RPMI7951 (cell line): ENCODE data around the gene SPEN. TPM values are rescaled to one million over a fixed set of nuclear protein-coding genes. Genes with fewer than 3 reads are reported as not detected.
"Not testable (repeated sequence)": the region's sequence is repeated elsewhere in the genome, so short reads cannot be mapped to it uniquely, and the experiment has no call there.

Experiments used
- DNase-seq: peaks from one replicate; pipeline ENCODE4 v3.0.0-alpha.2; 2012; ENCODE audit warnings: low read depth
- total RNA-seq: library from RNA; depleted of rRNA; stranded (reverse); fragments of >200 nt; shearing (Covaris generic); gene quantifications from 2 replicates; pipeline ENCODE4 v1.2.3, GENCODE V29; 2014

The SPEN gene
- total RNA-seq, 1 experiment from 2014 or later, result 14.1 TPM

DNA sequence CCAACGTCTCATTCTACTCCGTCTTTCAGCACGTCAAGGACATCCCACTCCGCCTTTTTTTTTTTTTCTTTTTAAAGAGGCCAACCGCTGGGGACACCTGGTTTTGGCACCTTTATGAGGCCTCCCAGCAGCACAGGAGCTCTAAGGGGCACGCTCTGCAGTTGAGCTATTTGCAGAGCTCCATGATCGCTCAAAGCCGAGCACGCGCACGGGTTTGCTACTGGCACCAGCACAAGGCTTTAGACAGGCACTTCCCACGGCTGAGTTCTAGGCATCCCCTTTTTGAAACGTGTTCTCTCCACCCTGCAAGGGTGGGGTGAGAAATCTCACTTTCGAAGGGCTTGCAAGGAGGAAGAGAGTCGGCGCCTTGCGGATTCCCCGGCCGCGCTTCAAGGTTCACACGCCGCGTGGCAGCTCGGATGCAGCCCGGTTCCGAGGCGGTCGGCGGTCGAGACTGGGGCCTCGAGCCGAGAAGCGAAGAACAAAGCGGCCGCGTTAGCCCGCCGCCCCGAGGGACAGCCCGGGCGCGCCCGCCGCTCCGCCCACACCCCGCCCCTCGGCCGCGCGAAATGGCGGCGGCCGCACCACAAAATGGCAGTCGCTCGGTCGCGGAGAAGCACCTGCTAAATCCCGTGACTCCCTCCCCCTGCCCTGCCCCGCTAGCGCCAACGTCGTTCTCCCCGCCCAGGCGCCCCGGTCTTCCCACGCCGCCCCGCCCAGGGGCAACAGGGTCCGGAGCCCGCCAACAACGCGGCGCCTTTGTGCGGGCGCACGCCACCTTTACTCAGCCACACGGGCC, 12.9 kb upstream of the SPEN start:
- DNase-seq, result peak; percentile 90

DNA sequence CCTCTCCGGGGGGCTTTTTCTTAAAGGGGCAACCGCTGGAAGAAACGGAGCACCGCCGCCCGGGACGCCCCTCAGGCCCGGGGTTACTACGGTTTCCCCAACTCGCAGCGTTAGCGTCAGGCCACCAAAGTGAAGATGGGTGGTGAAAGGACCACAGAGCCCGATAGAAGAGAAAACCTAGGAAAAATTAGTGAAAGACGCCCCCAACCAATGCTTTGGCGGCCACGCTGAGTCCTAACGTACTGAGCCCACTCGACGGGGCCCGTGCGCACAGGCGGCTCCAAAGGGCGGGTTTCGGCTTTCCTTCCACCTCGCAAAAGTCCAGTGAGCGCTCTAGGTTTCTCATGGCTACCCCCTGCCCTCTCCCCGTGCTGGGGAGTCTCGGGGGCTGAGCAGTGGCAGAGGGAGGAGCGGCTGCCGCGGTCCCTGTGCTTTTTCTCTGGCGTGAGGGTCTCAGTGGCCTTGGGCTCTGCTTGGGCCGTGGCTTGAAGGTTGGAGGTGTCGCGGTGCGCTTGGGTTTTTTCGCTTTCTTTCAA, 12.2 kb upstream of the SPEN start:
- DNase-seq, result no peak

GRCh38 chr1:15835741-15836510, 11.6 kb upstream of the SPEN start:
- peak; percentile 99 for DNase-seq

- DNase-seq, result not testable (repeated sequence)
Measured at GRCh38 chr1:15836511-15836771, 11.1 kb upstream of the SPEN start.

DNA sequence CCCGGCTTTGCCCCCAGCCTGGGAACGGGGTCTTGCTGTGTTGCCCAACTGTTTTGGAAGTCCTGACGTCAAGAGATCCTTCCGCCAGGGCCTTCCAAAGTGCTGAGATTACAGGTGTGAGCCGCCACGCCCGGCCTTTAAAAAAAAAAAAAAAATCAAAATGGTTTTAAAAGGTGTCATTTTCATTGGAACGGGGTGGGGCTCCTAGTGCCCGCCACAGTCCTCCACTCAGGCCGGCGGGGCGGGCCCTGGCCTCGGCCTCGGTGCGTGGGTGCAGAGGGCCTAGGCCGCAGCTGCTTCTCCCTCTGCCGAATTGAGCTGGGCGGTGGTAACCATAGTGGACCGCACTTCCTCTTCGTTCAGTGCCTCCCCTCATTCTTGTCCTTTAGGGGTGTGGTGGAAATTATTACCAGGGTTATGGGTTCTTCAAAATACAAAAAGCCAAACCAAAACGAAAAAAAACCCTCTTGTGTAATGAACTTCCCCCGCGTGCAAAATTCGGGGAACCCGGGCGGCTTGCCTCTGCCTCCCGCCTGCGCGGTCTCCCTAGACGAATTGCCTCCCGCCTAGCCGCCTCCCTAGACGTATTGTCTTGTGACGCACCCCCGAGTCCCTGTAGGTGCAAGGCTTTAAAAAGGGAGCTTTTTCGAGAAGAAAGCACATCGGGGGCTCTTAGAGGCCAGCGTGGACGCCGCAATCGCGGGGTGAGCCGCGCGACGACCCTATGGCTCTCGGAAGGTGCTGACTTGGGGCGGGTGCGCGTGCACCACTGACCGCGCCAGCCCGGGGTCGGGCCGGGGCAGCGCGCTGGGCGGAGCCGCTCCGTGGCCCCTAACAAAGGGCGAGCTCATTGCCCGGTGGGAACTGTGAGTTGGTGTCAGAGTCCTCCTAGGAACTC, 10.5 kb upstream of the SPEN start:
- no peak for DNase-seq

GRCh38 chr1:15837931-15838330, 9.6 kb upstream of the SPEN start:
- DNase-seq, result no peak

DNA sequence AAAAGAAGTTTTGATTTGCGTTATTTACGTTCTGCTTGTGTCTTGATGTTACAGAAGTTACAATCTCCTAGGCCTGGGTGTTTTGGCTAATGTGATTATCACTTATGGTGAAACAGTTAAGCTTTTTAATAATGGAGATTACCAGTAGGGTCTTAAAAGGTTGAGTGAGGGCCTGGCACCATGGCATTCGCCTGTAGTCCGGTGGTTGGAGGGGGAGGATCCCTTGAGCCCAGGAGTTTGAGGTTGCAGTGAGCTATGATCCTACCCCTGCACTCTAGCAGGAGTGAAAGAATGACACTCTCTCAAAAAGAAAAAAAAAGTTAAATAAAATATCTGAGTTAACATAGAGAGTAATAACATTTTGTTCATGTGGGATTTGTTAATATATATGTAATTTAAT, 8.8 kb upstream of the SPEN start:
- no peak for DNase-seq

- DNase-seq, result peak; percentile 29
Measured at GRCh38 chr1:15843826-15844572, 3.5 kb upstream of the SPEN start.

GRCh38 chr1:15846056-15846455, 1.5 kb upstream of the SPEN start:
- DNase-seq, result not testable (repeated sequence)

DNA sequence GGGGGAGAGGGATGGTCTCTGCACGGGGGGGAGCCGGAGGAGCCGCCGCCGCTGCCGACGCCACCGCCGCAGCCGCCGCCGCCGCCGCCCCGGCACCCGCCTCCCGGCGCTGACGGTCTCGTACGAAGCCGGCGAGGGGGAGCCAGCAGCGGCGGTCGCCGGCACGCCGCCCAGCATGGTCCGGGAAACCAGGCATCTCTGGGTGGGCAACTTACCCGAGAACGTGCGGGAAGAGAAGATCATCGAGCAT, 311 bp downstream of the SPEN start:
- DNase-seq, result no peak

DNA sequence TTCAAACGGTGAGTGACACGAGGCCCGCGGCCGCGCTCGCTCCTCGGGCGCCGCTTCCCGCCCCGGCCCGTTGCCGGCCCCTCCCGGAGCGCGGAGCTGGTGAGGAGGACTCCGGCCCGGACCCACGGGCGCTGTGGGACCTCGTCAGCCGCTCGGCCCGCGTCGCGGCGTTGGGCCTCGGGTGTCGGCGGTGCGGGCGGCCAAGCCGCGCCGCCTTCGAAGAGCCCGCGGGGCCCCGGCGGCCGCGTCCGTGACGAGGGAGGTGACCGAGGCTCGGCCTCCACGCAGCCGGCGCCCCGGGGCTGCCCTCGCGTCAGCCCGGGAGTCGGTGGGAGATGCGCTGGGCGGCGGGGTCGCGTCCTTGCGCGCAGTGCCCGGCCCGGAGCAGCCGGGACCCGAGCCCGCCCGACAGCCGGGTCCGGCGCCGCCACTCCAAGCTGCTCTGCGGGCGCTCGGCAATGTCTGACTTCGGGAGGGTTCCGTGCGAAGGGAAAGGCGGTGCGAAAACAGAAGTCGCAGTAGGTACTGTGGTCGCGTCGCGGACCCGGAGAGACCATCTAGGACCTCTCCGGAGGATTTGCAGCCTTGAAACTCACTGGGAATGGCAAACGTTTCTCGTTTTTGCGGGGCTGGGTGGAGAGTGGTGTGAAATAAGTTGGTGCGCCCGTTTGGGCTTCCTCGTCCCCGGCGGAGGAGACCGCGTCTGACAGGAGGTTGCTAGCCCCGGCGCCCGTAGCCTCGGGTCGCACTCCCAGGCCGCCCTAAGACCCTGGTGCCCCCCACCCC, 829 bp downstream of the SPEN start:
- peak; percentile 37 for DNase-seq

- peak; percentile 81 for DNase-seq
Measured at GRCh38 chr1:15848929-15849774, 1.6 kb downstream of the SPEN start.

DNA sequence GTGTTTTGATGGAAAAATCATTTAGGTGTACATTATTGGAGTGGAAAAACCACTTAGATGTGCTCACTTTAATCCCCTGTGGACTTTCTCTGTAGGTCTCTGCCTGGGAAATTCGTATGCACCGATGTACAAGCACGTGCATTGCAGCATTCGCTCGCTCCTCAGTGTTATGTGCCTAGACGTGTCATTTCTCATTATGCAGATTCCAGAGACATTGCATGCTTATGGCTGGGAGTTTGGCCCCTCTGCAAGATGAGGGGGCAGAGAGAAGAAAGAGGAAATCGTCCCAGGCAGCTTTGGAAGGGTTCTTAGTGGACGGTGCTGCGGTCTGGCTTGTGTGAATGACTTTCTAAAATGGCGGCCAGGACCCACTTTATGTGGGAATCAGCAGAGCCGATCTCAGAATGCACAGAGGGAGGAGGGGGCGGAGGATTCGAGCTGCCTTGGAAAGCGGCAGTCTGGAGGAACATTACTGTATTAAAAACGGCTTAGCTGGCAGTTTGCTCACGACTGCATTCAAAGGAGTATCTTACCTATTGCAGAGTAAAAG, 2.3 kb downstream of the SPEN start:
- peak; percentile 58 for DNase-seq

DNA sequence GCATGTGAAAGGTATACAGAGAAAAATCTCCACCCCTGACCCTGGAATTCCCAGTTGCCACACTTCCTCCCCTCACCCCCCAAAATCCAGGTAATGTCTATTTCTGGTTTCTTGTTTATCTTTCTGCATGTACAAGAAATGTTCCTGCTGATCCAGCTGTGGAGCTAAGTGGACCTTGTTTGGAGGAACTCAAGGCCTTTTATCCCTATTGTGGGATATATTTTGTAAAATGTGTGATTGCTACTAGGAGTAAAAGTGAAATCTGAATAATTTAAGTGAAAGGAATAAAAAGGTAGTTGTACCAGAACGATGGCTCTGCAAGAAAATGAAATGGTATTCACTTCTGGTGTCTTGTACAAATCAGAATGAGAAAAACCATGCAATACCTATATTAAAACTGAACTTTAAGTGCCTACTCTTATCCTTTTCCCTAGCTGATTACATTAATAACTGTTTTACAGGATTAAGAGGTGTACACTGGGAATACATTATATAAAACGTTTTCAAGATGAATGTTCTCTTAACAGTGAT, 3.0 kb downstream of the SPEN start:
- no peak for DNase-seq

DNA sequence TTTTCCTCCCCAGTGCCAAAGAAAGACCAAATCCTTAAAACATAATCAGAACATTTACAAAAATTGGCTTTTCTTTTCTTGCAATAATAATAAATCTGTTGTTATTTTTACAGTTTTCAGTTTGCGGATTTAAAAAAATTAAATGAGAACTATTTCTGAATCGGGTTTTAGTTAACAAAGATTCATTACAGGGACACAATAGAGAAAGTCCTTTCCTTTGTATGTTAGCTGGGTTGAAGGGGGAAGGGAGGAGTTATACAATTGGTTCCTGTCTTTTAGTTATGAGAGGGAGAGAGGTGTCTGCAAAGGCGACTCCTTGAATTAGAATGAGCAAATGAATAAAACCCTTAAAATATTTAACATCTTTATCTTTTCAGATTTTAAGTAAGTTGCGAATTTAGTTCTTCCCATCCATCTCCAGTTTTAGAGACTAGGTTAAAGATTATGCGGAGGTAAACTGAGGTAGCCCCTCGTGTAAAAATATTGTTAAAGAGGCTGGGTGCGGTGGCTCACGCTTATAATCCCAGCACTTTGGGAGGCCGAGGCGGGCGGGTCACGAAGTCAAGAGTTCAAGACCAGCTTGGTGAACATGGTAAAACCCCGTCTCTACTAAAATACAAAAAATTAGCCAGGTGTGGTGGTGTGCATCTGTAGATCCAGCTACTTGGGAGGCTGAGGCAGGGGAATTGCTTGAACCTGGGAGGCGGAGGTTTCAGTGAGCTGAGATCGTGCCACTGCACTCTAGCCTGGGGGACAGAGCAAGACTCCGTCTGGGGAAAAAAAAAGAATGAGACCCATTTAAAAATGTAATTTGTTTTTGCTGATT, 3.9 kb downstream of the SPEN start:
- DNase-seq, result no peak

DNA sequence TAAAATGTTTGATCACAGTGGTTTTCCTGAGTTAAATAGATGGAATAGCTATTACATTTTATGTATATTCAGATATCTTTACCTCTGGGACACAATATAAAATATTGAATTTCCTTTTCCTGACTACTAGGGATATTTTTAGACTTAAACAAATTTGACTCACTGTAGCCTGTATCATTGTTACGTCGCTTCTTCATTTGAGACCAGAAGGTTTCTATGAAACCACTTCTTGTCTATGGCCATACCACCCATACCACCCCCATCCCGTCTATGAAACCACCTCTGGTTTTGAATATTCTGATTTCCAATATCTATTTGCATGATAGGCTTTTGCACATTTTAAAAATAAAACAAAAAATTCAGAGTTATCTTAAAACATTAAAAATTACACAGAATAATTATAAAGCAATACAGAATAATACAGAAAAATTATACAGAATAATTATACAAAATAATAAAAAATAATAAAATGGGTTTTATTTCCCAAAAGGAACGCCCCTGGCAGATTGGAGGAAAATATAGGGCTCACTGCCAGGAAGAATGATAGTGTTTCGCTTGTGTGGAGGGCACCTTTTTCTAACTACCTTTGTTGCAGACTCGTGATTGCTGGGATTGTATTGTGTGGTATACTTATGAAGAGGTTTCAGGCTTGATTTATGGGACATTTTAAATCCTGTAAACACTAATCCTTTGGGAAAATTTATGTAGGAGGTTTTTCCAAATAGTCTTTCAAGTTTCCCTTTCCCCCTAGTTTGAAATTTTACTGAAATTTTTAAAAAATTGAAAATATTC, 4.7 kb downstream of the SPEN start:
- peak; percentile 10 for DNase-seq

- no peak for DNase-seq
Measured at GRCh38 chr1:15852828-15853302, 5.4 kb downstream of the SPEN start.
